SHP77 treated with DMSO at 0.1 percent for 48 hours (cell line): ENCODE data around the gene INPP4B.

Source experiments
- DNase-seq: peaks from one replicate; lab custom pipeline; 2025; lab: John Stamatoyannopoulos, UW

Gene INPP4B

GRCh38 chr4:142473218-142473959, 372.7 kb downstream of the INPP4B start:
- DNase-seq = no peak

- DNase-seq = no peak
These were observed 379.0 kb downstream of the INPP4B start for GRCh38 chr4:142467088-142467487.

GRCh38 chr4:142465526-142465925, 380.6 kb downstream of the INPP4B start:
- no peak for DNase-seq

- no peak for DNase-seq
These were observed 382.9 kb downstream of the INPP4B start for GRCh38 chr4:142463206-142463605.

- no peak for DNase-seq
These were observed 393.8 kb downstream of the INPP4B start for GRCh38 chr4:142452161-142452855.

- no peak for DNase-seq
These were observed 396.2 kb downstream of the INPP4B start for GRCh38 chr4:142449771-142450373.

GRCh38 chr4:142447009-142447408, 399.1 kb downstream of the INPP4B start:
- no peak for DNase-seq

GRCh38 chr4:142443469-142443868, 402.6 kb downstream of the INPP4B start:
- no peak for DNase-seq

- DNase-seq = no peak
These were observed 406.0 kb downstream of the INPP4B start for GRCh38 chr4:142440093-142440492.

GRCh38 chr4:142435599-142436235, 410.4 kb downstream of the INPP4B start:
- DNase-seq = no peak

- DNase-seq = no peak
These were observed 411.4 kb downstream of the INPP4B start for GRCh38 chr4:142434519-142435224.

GRCh38 chr4:142428715-142429114, 417.4 kb downstream of the INPP4B start:
- no peak for DNase-seq

GRCh38 chr4:142427456-142427855, 418.6 kb downstream of the INPP4B start:
- no peak for DNase-seq

- DNase-seq = no peak
These were observed 422.2 kb downstream of the INPP4B start for GRCh38 chr4:142423861-142424260.

GRCh38 chr4:142420311-142421095, 425.6 kb downstream of the INPP4B start:
- DNase-seq = no peak

GRCh38 chr4:142419712-142420111, 426.4 kb downstream of the INPP4B start:
- DNase-seq = no peak

- no peak for DNase-seq
These were observed 427.4 kb downstream of the INPP4B start for GRCh38 chr4:142418697-142419096.

GRCh38 chr4:142416711-142417275, 429.3 kb downstream of the INPP4B start:
- no peak for DNase-seq

- DNase-seq = no peak
These were observed 430.0 kb downstream of the INPP4B start for GRCh38 chr4:142416121-142416520.

- no peak for DNase-seq
These were observed 431.6 kb downstream of the INPP4B start for GRCh38 chr4:142414366-142414990.
